GM12878 (cell line): ENCODE data around the gene COL9A1. TPM values are rescaled to one million over a fixed set of nuclear protein-coding genes. Genes with fewer than 3 reads are reported as not detected.

ENCODE experiments used
- EP300 ChIP-seq, 2 experiments: fragments of 150-350 bp in 1 of 2; IDR thresholded peaks; 2 replicates each; pipeline ENCODE4 v1.6.1; 2011 to 2012; ENCODE audit warnings: low read depth in 2 of 2, low read length in 2 of 2, borderline replicate concordance in 1 of 2, improper control_type of control experiment in 1 of 2, inconsistent platforms in 1 of 2; ENCODE audit not compliant: control insufficient read depth in 1 of 2
- EZH2 ChIP-seq: IDR thresholded peaks from 2 replicates; pipeline ENCODE4 v1.6.1; 2012; ENCODE audit warnings: low read depth, mild to moderate bottlenecking, control low read depth, inconsistent platforms, low read length, borderline replicate concordance; ENCODE audit not compliant: control insufficient read depth
- HDAC2 ChIP-seq: fragments of 200-600 bp; sonication (generic); IDR thresholded peaks from 2 replicates; pipeline ENCODE4 v1.6.1; 2017
- ZNF217 ChIP-seq: fragments of 450-650 bp; IDR thresholded peaks from 2 replicates; pipeline ENCODE4 v1.6.1; 2017; ENCODE audit warnings: antibody characterized with exemption, mild to moderate bottlenecking
- polyA plus RNA-seq, 11 experiments: library from polyadenylated mRNA; depleted of rRNA in 4 of 11; unstranded in 6 of 11; stranded (reverse) in 5 of 11; fragments of >200 nt; fragmentation: Nextera tagmentation in 4 of 11; fragmentation: Illumina TruSeq in 1 of 11; extraction: Ambion mirVana in 4 of 11; extraction: Trizol in 1 of 11; gene quantifications; 1 replicate in 1 of 11; 2 replicates in 10 of 11; pipeline versions ENCODE4 v1.2.1 to v1.2.3, GENCODE V29; 2011 to 2016; ENCODE audit warnings: inconsistent platforms in 2 of 11, missing spikeins in 2 of 11, low read depth in 1 of 11
- total RNA-seq, 4 experiments: library from RNA; depleted of rRNA in 3 of 4; stranded (reverse); fragments of >200 nt in 3 of 4; fragmentation: Illumina TruSeq in 1 of 4; extraction: Trizol in 1 of 4; gene quantifications; 2 replicates each; pipeline versions ENCODE4 v1.2.1 to v1.2.3, GENCODE V29; 2013 to 2021
- TF ChIP-seq, protein P1 (sequence below): IDR thresholded peaks from 2 replicates; pipeline ENCODE4 v1.6.1; 2012; ENCODE audit warnings: improper control_type of control experiment, low read depth, low read length; ENCODE audit not compliant: insufficient replicate concordance

The COL9A1 gene
- total and polyA plus RNA-seq, 10 of the 15 experiments (the other 5 are each of a cell fraction or from before 2014, with no cell fraction given), result not detected

GRCh38 chr6:70221025-70221714, 81.7 kb downstream of the COL9A1 start (continued):
- TF ChIP-seq, protein P1, sequence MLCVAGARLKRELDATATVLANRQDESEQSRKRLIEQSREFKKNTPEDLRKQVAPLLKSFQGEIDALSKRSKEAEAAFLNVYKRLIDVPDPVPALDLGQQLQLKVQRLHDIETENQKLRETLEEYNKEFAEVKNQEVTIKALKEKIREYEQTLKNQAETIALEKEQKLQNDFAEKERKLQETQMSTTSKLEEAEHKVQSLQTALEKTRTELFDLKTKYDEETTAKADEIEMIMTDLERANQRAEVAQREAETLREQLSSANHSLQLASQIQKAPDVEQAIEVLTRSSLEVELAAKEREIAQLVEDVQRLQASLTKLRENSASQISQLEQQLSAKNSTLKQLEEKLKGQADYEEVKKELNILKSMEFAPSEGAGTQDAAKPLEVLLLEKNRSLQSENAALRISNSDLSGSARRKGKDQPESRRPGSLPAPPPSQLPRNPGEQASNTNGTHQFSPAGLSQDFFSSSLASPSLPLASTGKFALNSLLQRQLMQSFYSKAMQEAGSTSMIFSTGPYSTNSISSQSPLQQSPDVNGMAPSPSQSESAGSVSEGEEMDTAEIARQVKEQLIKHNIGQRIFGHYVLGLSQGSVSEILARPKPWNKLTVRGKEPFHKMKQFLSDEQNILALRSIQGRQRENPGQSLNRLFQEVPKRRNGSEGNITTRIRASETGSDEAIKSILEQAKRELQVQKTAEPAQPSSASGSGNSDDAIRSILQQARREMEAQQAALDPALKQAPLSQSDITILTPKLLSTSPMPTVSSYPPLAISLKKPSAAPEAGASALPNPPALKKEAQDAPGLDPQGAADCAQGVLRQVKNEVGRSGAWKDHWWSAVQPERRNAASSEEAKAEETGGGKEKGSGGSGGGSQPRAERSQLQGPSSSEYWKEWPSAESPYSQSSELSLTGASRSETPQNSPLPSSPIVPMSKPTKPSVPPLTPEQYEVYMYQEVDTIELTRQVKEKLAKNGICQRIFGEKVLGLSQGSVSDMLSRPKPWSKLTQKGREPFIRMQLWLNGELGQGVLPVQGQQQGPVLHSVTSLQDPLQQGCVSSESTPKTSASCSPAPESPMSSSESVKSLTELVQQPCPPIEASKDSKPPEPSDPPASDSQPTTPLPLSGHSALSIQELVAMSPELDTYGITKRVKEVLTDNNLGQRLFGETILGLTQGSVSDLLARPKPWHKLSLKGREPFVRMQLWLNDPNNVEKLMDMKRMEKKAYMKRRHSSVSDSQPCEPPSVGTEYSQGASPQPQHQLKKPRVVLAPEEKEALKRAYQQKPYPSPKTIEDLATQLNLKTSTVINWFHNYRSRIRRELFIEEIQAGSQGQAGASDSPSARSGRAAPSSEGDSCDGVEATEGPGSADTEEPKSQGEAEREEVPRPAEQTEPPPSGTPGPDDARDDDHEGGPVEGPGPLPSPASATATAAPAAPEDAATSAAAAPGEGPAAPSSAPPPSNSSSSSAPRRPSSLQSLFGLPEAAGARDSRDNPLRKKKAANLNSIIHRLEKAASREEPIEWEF, result no peak
- TF ChIP-seq HDAC2 (no peak), EP300 (IDR thresholded peaks at IDR 0.05; ENCODE audit: borderline replicate concordance in 1 of 2, control insufficient read depth in 1 of 2, low read depth in 2 of 2, low read length in 2 of 2) (no peak), EZH2 (no peak), ZNF217 (no peak)
